Activated CD4-positive, alpha-beta memory T cell treated with anti-CD3 and anti-CD28 coated beads for 36 hours (primary cell): Measurements from ENCODE around the gene ZNF761. TPM values are rescaled to one million over a fixed set of nuclear protein-coding genes. Genes with fewer than 3 reads are reported as not detected.
"Not testable (repeated sequence)": the region's sequence is repeated elsewhere in the genome, so short reads cannot be mapped to it uniquely, and the experiment has no call there.

Experiments used
- CTCF ChIA-PET: fragments of 350-600 bp; sonication (Branson Sonifier 250); formaldehyde crosslinking; loops from one replicate; lab custom pipeline; 2021; ENCODE audit warnings: antibody characterized with exemption, inconsistent platforms; lab: Charles Lee
- POLR2A ChIA-PET: fragments of 350-600 bp; sonication (Branson Sonifier 250); formaldehyde crosslinking; loops from one replicate; lab custom pipeline; 2021; ENCODE audit warnings: antibody characterized with exemption; lab: Charles Lee
- DNase-seq: peaks from one replicate; pipeline ENCODE4 v3.0.0-alpha.2; 2020
- H3K27ac Mint-ChIP-seq: one replicate; pipeline ENCODE4 v1.8.0; 2021; ENCODE audit warnings: mixed read lengths
- H3K27me3 Mint-ChIP-seq: one replicate; pipeline ENCODE4 v1.8.0; 2021; ENCODE audit warnings: mixed read lengths
- H3K36me3 Mint-ChIP-seq: one replicate; pipeline ENCODE4 v1.8.0; 2021; ENCODE audit warnings: mixed read lengths
- H3K4me1 Mint-ChIP-seq: one replicate; pipeline ENCODE4 v1.8.0; 2021; ENCODE audit warnings: low read depth, mixed read lengths
- H3K4me3 Mint-ChIP-seq: one replicate; pipeline ENCODE4 v1.8.0; 2021; ENCODE audit warnings: mild to moderate bottlenecking, mixed read lengths
- H3K9me3 Mint-ChIP-seq: one replicate; pipeline ENCODE4 v1.8.0; 2021; ENCODE audit warnings: mixed read lengths
- intact Hi-C: fragments of 100-400 bp; cut with micrococcal nuclease; formaldehyde crosslinking; loops from one replicate; pipeline ENCODE4 v1.15.1; 2023
- total RNA-seq, 2 experiments: library from RNA; stranded (reverse); gene quantifications; one replicate each; pipeline ENCODE4 v1.2.3, GENCODE V29; 2021

The ZNF761 gene
- total RNA-seq, 2 experiments from 2014 or later = 10.6 to 11.3 TPM

DNA sequence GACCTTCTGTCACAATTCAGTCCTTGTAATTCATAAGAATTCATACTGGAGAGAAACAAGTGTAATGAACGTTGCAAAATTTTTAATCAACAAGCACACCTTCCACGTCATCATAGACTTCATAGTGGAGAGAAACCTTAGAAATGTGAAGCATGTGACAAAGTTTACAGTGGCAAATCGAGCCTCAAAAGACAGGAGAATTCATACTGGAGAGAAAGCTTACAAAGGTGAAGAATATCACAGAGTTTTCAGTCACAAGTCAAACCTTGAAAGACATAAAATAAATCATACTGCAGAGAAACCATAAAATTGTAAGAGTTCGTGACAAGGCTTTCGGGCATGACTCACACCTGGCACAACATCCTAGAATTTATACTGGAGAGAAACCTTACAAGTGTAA is 60.4 kb downstream of the ZNF761 start:
- intact Hi-C loops = no loop called here
- CTCF ChIA-PET = no interaction called here
- H3K4me1 Mint-ChIP-seq = no peaks in the 10 kb centered on the region

DNA sequence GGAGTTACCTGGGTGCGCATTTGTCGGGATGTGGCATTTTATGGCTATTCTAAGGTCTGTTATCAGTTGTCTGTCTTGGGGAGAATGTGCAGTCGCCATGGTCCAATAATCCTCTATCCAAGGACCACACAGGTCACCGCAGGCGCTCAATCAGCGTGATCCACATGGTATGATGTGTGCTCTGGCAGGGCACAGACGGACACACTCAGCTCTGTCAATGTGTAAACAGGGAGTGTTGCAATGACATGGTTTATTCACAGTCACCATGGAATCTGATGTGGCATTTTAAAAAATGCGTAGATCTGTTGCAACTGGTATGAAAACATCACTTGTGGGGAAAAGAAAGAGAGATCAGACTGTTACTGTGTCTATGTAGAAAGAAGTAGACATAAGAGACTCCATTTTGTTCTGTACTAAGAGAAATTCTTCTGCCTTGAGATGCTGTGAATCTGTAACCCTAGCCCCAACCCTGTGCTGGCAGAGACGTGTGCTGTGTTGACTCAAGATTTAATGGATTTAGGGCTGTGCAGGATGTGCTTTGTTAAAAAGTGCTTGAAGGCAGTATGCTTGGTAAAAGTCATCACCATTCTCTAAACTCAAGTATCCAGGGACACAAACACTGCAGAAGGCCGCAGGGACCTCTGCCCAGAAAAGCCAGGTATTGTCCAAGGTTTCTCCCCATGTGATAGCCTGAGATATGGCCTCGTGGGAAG is 65.7 kb downstream of the ZNF761 start:
- H3K27me3 Mint-ChIP-seq, CTCF ChIA-PET, DNase-seq, H3K4me1 Mint-ChIP-seq, intact Hi-C loops, H3K4me3 Mint-ChIP-seq, POLR2A ChIA-PET, H3K27ac Mint-ChIP-seq: not testable (repeated sequence)
- H3K9me3 Mint-ChIP-seq = peaks cover 66% of the 10 kb centered on the region
- H3K36me3 Mint-ChIP-seq = peaks cover 34% of the 10 kb centered on the region

More for the DNA sequence above, 60.4 kb downstream of the ZNF761 start:
- POLR2A ChIA-PET = no interaction called here
- Mint-ChIP-seq H3K36me3 (peaks cover 79% of the 10 kb centered on the region), H3K27me3 (no peaks in the 10 kb centered on the region), H3K9me3 (peaks cover 80% of the 10 kb centered on the region), H3K4me3 (no peak overlapping the region), H3K27ac (no peak overlapping the region)
- DNase-seq = no peak

DNA sequence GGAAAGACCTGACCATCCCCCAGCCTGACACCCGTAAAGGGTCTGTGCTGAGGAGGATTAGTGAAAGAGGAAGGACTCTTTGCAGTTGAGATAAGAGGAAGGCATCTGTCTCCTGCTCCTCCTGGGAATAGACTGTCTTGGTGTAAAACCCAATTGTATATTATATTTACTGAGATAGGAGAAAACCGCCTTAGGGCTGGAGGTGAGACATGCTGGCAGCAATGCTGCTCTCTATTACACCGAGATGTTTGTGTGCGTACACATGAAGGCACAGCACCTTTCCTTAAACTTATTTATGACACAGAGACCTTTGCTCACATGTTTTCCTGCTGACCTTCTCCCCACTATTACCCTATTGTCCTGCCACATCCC is 66.2 kb downstream of the ZNF761 start:
- DNase-seq, H3K4me3 Mint-ChIP-seq, H3K27ac Mint-ChIP-seq, intact Hi-C loops, POLR2A ChIA-PET, CTCF ChIA-PET, H3K4me1 Mint-ChIP-seq, H3K27me3 Mint-ChIP-seq: not testable (repeated sequence)
- H3K9me3 Mint-ChIP-seq = peaks cover 63% of the 10 kb centered on the region
- peaks cover 31% of the 10 kb centered on the region for H3K36me3 Mint-ChIP-seq

DNA sequence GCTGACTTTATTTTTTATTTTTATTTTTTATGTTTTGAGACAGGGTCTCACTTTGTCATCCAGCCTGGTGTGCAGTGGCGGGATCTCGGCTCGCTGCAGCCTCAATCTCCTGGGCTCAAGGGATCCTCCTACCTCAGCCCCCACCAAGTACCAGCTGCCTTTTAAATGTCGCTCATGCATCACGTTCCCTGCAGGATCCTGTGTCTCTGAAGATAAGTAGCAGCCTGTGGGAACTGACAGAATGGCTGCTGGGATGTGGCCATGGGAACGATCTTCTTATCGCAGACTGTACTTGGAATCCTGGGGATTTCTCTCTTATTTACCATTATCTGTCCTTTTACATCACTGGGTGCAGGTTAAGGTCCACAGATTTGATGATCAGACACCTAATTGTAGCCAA is 71.4 kb downstream of the ZNF761 start:
- DNase-seq, POLR2A ChIA-PET, H3K4me3 Mint-ChIP-seq, H3K36me3 Mint-ChIP-seq, H3K27ac Mint-ChIP-seq, CTCF ChIA-PET, H3K4me1 Mint-ChIP-seq, intact Hi-C loops: not testable (repeated sequence)
- H3K9me3 Mint-ChIP-seq = peaks cover 21% of the 10 kb centered on the region
- peaks cover 13% of the 10 kb centered on the region for H3K27me3 Mint-ChIP-seq

- POLR2A ChIA-PET, H3K4me3 Mint-ChIP-seq, DNase-seq, H3K36me3 Mint-ChIP-seq, intact Hi-C loops, H3K4me1 Mint-ChIP-seq, H3K27ac Mint-ChIP-seq, CTCF ChIA-PET: not testable (repeated sequence)
- Mint-ChIP-seq H3K27me3 (peaks cover 13% of the 10 kb centered on the region), H3K9me3 (peaks cover 17% of the 10 kb centered on the region)
These were observed 72.0 kb downstream of the ZNF761 start for GRCh38 chr19:53503671-53504364.

- intact Hi-C loops = not testable (repeated sequence)
These were observed 72.5 kb downstream of the ZNF761 start for GRCh38 chr19:53504365-53504703.

DNA sequence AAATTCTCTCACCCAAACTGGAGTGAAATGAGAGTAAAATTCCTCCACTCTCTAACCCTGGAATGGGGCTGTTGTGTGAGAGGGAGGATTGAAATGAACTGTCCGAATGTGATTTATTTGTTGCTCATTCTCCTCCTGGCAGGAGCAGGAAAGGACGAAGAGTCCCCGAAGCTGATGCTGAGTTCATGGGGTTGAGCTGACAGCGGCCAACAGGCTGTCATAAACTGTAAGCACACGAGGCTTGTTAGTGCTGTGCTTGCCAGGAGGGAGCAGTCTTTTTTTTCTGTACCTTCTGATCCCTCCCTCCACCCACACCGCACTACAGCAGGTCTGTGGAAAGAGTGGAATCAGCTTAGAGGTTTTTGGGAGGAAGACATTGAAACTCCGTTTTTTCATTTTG is 73.1 kb downstream of the ZNF761 start:
- no peaks in the 10 kb centered on the region for H3K4me1 Mint-ChIP-seq
- no peak overlapping the region for H3K27ac Mint-ChIP-seq
- H3K36me3 Mint-ChIP-seq = peaks cover 6% of the 10 kb centered on the region
- peaks cover 13% of the 10 kb centered on the region for H3K27me3 Mint-ChIP-seq
- no peak overlapping the region for H3K4me3 Mint-ChIP-seq
- intact Hi-C loops = no loop called here
- POLR2A ChIA-PET = no interaction called here
- H3K9me3 Mint-ChIP-seq = peaks cover 13% of the 10 kb centered on the region
- CTCF ChIA-PET = no interaction called here
- DNase-seq = no peak

More at GRCh38 chr19:53504365-53504703, 72.5 kb downstream of the ZNF761 start:
- POLR2A ChIA-PET, H3K4me3 Mint-ChIP-seq, DNase-seq, CTCF ChIA-PET, H3K4me1 Mint-ChIP-seq, H3K36me3 Mint-ChIP-seq, H3K27ac Mint-ChIP-seq: not testable (repeated sequence)
- H3K27me3 Mint-ChIP-seq = peaks cover 13% of the 10 kb centered on the region
- peaks cover 13% of the 10 kb centered on the region for H3K9me3 Mint-ChIP-seq

GRCh38 chr19:53506728-53507127 is 74.9 kb downstream of the ZNF761 start:
- H3K4me1 Mint-ChIP-seq = peaks cover under 1% of the 10 kb centered on the region
- CTCF ChIA-PET = interaction anchor here (1.8 kb wide), 1 partner anchor 82 kb away, joined by 5 read pairs; no protein-coding TSS in a partner anchor
- intact Hi-C loops = no loop called here
- DNase-seq = no peak
- no peak overlapping the region for H3K27ac Mint-ChIP-seq
- H3K27me3 Mint-ChIP-seq = peaks cover 10% of the 10 kb centered on the region
- peaks cover 2% of the 10 kb centered on the region for H3K36me3 Mint-ChIP-seq
- POLR2A ChIA-PET = no interaction called here
- H3K9me3 Mint-ChIP-seq = peaks cover 3% of the 10 kb centered on the region
- no peak overlapping the region for H3K4me3 Mint-ChIP-seq

Other genes with a start within 250 kb of the ZNF761 start
- gene ZNF665, start 238.6 kb upstream of the ZNF761 start, total RNA-seq = 1 to 10 TPM; 4.7 to 4.8 TPM
- 1 to 10 TPM; 4.6 to 4.9 TPM for gene ZNF677, start 177.1 kb upstream of the ZNF761 start, total RNA-seq
- gene VN1R2, start 173.7 kb upstream of the ZNF761 start, total RNA-seq = not detected
- gene VN1R4, start 164.3 kb upstream of the ZNF761 start, total RNA-seq = not detected
- 1 to 10 TPM; 5.7 to 5.8 TPM for gene ZNF845, start 98.2 kb upstream of the ZNF761 start, total RNA-seq
- gene ZNF525, start 66.3 kb upstream of the ZNF761 start, total RNA-seq = 10 to 100 TPM; 14.5 to 19.9 TPM
- 1 to 10 TPM; 8.2 to 8.7 TPM for gene ZNF765, start 36.8 kb upstream of the ZNF761 start, total RNA-seq
- 1 to 10 TPM; 4.6 to 5.5 TPM for gene ZNF813, start 35.7 kb downstream of the ZNF761 start, total RNA-seq
- 10 to 100 TPM; 20.8 to 23.1 TPM for gene ZNF331, start 106.2 kb downstream of the ZNF761 start, total RNA-seq
- gene DPRX, start 200.0 kb downstream of the ZNF761 start, total RNA-seq = not detected